ENCODE measurements around the gene GPR62. TPM values are rescaled to one million over a fixed set of nuclear protein-coding genes. Genes with fewer than 3 reads are reported as not detected.
"Not testable (repeated sequence)": the region's sequence is repeated elsewhere in the genome, so short reads cannot be mapped to it uniquely, and the experiment has no call there.

Gene GPR62
- total RNA-seq, 1 experiment from 2014 or later, result 0.08 TPM

GRCh38 chr3:51988286-51989146 lies 33.3 kb downstream of the GPR62 start:
- no peak for DNase-seq (ENCODE audit: low read depth)

GRCh38 chr3:51990501-51990971 lies 35.4 kb downstream of the GPR62 start:
- not testable (repeated sequence) for DNase-seq (ENCODE audit: low read depth)

- no peak for DNase-seq (ENCODE audit: low read depth)
These were observed 37.0 kb downstream of the GPR62 start for GRCh38 chr3:51992017-51992682.

GRCh38 chr3:51993657-51994056 lies 38.5 kb downstream of the GPR62 start:
- DNase-seq (ENCODE audit: low read depth), result not testable (repeated sequence)

- no peak for DNase-seq (ENCODE audit: low read depth)
These were observed 39.3 kb downstream of the GPR62 start for GRCh38 chr3:51994530-51994929.

- peak; percentile 92 for DNase-seq (ENCODE audit: low read depth)
These were observed 40.4 kb downstream of the GPR62 start, which contains the start of gene RPL29 for GRCh38 chr3:51995346-51996163. Gene RPL29 (minus strand): TSS chr3:51995895. CDS start chr3:51995461, 434 bp downstream.

GRCh38 chr3:51997172-51997571 lies 42.0 kb downstream of the GPR62 start:
- DNase-seq (ENCODE audit: low read depth), result no peak

- peak; percentile 81 for DNase-seq (ENCODE audit: low read depth)
These were observed 42.9 kb downstream of the GPR62 start for GRCh38 chr3:51997935-51998596.

GRCh38 chr3:51998774-51999173 lies 43.6 kb downstream of the GPR62 start:
- DNase-seq (ENCODE audit: low read depth), result no peak

GRCh38 chr3:51999846-52000245 lies 44.7 kb downstream of the GPR62 start:
- DNase-seq (ENCODE audit: low read depth), result no peak

- DNase-seq (ENCODE audit: low read depth), result peak; percentile 72
These were observed 46.3 kb downstream of the GPR62 start for GRCh38 chr3:52001443-52001974.

- DNase-seq (ENCODE audit: low read depth), result no peak
These were observed 47.6 kb downstream of the GPR62 start for GRCh38 chr3:52002748-52003147.

GRCh38 chr3:52004163-52004787 lies 49.1 kb downstream of the GPR62 start:
- DNase-seq (ENCODE audit: low read depth), result peak; percentile 65

GRCh38 chr3:52004906-52005395 lies 49.8 kb downstream of the GPR62 start:
- no peak for DNase-seq (ENCODE audit: low read depth)

- DNase-seq (ENCODE audit: low read depth), result no peak
These were observed 50.4 kb downstream of the GPR62 start for GRCh38 chr3:52005571-52005986.

GRCh38 chr3:52006017-52006819 lies 51.0 kb downstream of the GPR62 start:
- no peak for DNase-seq (ENCODE audit: low read depth)

- no peak for DNase-seq (ENCODE audit: low read depth)
These were observed 51.6 kb downstream of the GPR62 start for GRCh38 chr3:52006820-52007133.

Measured in HT1080 (cell line).